HT1080 (cell line): ENCODE results near the gene GTF2H3. TPM values are rescaled to one million over a fixed set of nuclear protein-coding genes. Genes with fewer than 3 reads are reported as not detected.

Experiments used
- DNase-seq: peaks from one replicate; pipeline ENCODE4 v3.0.0-alpha.2; 2015; ENCODE audit warnings: low read depth
- small RNA-seq: library from RNA; depleted of rRNA; stranded (forward); fragments of <200 nt; gene quantifications from one replicate; pipeline ENCODE3, GENCODE V24; 2014
- total RNA-seq: library from RNA; depleted of rRNA; stranded (reverse); fragments of >200 nt; shearing (Covaris generic); gene quantifications from 2 replicates; pipeline ENCODE4 v1.2.3, GENCODE V29; 2014; rRNA removed

GTF2H3 gene
- total RNA-seq, 1 experiment from 2014 or later: 63.1 TPM

DNA sequence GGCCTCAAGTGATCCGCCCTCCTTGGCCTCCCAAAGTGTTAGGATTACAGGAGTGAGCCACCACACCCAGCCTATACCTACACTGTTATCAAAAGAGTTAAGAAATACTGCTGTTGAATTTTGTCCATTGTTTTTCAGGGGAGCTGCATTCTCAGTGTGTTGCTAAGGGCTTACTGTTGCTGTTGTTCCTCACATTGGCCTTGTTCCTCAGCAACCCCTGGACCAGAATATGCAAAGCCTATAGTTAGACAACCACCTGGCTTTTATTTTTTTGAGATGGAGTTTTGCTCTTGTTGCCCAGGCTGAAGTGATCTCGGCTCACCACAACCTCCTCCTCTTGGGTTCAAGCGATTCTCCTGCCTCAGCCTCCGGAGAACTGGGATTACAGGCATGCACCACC is 73.8 kb downstream of the GTF2H3 start:
- no peak for DNase-seq

Small RNA genes within 50 kb of the gene (small RNA-seq; reads per million reads assigned to genes)
- gene SNORA9B: 1.3 reads per million, percentile 78 among the genes with 10 or more reads in this experiment

Other genes with a start within 250 kb of the GTF2H3 start
- gene KMT5A, start 249.7 kb upstream of the GTF2H3 start, total RNA-seq: 55.1 and 62.9 TPM in 2 replicates
- 4.7 and 5.5 TPM in 2 replicates for gene RILPL2, start 197.1 kb upstream of the GTF2H3 start, total RNA-seq
- gene SNRNP35, start 175.7 kb upstream of the GTF2H3 start, total RNA-seq: 12.8 and 16.6 TPM in 2 replicates
- gene RILPL1, start 100.1 kb upstream of the GTF2H3 start, total RNA-seq: 8.8 and 11.7 TPM in 2 replicates
- gene TMED2, start 49.3 kb upstream of the GTF2H3 start, total RNA-seq: 203 and 218 TPM in 2 replicates
- gene DDX55, start 31.7 kb upstream of the GTF2H3 start, total RNA-seq: 35.5 and 41.7 TPM in 2 replicates
- gene EIF2B1, start 143 bp upstream of the GTF2H3 start, total RNA-seq: 158 and 170 TPM in 2 replicates
- gene TCTN2, start 37.3 kb downstream of the GTF2H3 start, total RNA-seq: 4.9 and 6.1 TPM in 2 replicates
- gene ATP6V0A2, start 78.5 kb downstream of the GTF2H3 start, total RNA-seq: 18.0 and 19.3 TPM in 2 replicates
- 0.14 TPM in 1 of 2 replicates, not detected in the other for gene DNAH10, start 128.5 kb downstream of the GTF2H3 start, total RNA-seq